Cerebellar cortex (tissue), 1 donor: ENCODE data around the gene KCNK7.

Source experiments
- DNase-seq: peaks from one replicate; pipeline ENCODE4 v3.0.0-alpha.2; 2015; ENCODE audit warnings: low spot score

KCNK7 gene

DNA sequence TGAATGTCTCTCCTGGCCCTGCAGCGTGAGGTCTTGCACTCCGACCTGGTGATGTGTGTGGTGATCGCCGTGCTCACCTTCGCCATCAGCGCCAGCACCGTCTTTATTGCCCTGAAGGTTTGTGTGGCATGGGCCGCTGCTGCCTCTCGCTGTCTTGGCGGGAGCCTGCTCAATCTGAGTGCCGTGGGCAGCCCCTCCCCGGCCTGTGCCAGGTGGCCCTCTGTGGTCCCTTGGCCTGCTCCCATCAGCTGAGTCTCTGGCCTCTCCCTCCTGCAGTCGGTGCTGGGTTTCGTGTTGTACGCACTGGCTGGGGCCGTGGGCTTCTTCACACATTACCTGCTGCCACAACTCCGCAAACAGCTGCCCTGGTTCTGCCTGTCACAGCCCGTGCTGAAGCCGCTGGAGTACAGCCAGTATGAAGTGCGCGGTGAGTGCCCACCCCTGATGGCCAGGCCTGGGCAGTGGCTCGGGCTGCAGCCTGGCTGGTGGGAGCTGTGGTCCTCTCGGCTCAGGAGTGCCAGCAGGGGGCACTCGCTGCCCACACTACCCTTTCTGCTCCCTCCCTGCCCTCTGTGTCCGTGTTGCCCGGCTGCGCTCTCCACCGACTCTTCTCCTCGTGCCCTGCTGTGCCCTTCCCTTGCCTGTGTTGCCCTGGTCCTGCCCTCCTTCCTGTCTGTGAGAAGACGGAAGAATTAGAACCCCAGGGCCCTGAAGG, 30.2 kb upstream of the KCNK7 start:
- peak; percentile 88 for DNase-seq

DNA sequence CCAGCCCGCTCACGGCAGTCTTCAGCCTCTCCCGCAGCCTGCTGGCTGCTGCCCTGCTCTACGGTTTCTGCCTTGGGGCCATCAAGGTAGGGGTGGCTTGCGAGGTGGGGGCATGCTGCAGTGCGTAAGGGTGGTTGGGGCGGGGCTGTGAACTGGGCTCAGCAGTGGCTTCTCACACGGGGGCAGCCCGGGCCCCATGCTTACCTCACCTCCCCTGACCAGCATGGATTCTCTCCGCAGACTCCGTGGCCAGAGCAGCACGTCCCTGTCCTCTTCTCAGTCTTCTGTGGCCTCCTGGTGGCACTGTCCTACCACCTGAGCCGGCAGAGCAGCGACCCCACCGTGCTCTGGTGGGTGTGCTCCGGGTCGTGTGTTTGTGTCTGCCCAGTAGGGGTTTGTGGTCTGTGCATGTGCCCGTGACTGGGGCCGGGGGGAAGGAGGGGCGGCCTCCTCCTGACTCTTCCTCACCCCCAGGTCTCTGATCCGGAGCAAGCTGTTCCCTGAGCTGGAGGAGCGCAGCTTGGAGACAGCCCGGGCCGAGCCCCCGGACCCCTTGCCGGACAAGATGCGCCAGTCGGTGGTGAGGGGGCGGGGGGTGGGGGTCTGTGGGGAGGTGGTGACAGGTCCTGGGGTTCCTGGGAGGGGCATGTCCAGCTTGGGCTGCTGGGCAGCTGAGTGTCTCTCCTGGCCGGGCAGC, 29.5 kb upstream of the KCNK7 start:
- peak; percentile 56 for DNase-seq

DNA sequence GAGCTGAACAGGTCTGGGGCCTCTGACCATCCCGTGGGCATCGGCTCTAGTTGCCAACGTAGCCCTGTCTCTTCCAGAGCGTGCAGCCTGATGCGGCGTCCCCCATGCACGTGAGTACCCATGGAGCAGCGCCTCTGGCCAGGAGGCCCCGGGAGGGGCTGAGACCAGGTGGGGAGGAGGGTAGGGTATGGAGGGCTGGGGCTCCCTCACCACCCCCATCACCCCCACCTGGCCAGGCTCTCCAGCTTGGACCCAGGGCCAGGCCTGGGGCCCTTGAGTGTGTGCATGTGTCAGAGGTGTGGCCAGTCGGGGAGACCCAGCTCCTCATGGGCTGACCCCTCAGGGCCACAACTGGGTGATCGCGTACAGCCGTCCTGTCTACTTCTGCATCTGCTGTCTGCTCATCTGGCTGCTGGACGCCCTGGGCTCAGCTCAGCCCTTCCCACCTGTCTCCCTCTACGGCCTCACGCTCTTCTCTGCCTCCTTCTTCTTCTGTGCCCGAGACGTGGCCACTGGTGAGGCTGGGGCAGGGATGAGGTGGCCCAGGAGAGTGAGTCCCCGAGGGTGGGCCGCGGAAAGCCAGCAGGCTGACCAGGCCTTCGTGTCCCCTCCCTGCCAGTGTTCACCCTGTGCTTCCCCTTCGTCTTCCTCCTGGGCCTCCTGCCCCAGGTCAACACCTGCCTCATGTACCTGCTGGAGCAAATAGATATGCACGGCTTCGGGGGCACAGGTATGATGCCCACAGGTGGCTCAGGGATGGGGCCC, 28.4 kb upstream of the KCNK7 start:
- no peak for DNase-seq

DNA sequence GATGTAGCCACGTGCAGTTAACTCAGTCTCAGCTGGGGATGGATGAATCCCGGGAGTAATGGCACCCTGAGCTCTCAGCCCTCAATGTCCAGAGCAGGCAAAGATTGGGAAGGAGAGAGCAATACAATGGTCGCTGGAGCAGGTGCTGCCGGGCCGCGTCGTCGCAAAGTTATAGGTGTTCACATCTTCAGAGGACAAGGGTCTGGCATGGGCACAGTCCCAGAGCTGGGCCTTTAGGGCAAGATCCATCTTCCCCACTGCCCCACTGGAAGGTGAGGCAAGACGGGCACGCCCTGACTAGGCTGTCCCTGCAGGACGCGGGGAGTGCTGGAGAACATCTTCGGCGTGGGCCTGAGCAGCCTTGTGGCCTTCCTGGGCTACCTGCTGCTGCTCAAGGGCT, 27.6 kb upstream of the KCNK7 start:
- no peak for DNase-seq

DNA sequence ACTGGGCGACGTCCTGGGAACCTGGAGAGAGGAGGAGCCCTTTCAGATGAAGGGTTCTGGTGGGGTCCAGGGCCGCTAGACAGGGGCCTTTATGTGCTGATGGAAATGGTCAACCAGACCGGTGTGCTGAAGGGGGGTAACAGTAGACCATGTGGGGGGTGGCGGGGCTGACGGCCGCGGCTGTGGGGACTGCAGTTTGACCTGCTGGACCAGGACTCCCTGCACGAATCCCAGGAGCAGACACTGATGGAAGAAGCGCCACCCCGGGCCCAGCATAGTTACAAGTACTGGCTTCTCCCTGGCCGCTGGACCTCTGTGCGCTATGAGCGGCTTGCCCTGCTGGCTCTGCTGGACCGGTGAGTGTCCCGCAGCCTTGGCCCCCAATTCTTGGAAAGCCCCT, 26.4 kb upstream of the KCNK7 start:
- no peak for DNase-seq

DNA sequence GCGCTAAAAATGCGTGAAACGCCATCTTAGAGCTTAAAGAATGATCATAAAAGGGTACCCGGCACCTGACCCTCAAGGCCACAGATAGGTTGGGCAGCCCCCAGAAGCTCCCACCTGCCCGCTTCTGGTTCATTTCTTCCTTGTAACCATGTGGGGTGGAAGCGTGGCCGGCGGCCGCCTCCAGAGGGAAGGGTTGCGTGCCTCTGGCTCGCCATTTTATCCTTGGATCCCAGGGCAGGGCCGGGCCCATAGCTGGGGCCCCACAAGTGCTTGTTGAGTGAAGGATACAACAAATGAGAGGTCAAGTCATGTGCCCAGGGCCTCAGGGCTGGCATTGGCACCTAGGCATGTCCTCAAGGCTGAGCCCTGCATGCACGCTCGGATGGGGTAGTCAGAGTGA, 25.9 kb upstream of the KCNK7 start:
- no peak for DNase-seq

DNA sequence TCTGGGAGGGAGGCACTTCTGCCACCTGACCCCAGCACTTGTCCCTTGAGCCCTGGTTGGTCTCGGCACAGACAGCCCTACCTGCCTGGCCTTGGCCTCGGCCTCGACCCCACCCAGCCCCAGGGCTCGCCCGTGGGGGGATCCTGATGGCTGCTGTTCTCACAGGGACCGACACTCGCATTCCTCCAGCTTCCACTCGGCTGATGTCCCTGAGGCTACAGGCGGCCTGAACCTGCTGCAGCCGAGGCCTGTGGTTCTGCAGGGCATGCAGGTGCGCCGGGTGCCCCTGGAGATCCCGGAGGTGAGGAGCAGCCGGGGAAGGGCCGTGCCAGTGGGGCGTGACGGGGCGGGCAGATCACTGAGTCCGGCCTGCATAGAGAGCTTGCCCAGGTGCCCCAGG, 25.1 kb upstream of the KCNK7 start:
- no peak for DNase-seq

DNA sequence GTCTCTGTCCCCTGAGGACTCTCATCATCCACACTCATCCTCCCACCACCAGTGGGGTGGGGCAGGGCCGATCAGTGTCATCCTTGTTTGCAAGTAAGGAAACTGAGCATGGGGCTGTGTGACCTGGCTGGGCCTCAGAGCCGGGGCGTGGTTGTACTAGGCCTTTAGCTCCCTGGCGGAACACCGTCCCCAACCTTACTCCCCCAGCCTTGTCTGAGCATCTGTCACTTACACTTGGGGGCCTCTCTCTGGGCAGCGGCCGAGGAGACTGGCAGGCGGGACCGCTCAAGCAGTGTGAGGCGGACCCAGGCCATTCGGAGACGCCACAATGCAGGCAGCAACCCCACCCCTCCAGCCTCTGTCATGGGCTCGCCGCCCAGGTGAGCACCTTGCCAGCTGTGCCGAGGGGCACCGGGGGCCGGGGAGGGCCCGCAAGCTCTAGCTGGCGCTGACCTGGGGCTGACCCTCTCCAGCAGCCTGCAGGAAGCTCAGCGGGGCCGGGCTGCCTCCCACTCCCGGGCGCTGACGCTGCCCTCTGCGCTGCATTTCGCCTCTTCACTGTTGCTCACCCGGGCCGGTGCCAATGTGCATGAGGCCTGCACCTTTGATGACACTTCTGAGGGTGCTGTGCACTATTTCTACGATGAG, 23.8 kb upstream of the KCNK7 start:
- DNase-seq: no peak

DNA sequence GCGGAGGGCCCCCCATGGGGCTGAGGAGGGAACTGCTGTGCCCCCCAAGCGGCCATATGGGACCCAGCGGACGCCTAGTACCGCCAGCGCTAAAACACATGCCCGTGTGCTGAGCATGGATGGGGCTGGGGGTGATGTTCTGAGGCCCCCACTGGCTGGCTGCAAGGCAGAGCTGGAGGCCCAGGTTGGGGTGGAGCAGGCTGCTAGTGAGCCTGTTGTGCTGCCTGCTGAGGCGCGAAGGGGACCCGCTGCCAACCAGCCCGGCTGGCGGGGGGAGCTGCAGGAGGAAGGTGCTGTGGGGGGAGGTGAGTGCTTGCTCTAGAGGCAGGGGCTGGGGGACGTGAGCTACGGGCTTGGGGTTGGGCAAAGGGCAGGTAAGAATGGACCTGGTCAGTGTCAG, 23.2 kb upstream of the KCNK7 start:
- DNase-seq: no peak

DNA sequence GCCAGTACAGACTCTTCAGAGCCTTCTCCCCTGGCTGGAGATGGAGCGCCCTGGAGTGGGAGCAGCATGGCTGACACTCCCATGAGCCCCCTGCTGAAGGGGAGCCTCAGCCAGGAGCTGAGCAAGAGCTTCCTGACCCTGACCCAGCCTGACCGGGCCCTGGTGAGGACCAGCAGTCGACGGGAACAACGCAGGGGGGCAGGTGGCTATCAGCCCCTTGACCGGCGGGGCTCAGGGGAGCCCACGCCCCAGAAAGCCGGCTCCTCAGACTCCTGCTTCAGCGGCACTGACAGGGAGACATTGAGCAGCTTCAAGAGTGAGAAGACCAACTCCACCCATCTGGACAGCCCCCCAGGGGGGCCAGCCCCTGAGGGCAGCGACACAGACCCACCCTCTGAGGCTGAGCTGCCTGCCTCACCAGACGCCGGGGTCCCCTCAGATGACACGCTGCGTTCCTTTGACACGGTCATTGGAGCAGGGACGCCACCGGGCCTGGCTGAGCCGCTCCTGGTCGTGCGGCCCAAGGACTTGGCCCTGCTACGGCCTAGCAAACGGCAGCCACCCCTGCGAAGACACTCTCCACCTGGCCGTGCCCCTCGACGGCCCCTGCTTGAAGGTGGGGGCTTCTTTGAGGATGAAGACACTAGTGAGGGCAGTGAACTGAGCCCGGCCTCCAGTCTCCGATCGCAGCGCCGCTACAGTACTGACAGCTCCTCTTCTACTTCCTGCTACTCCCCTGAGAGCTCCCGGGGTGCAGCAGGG, 22.6 kb upstream of the KCNK7 start:
- DNase-seq: no peak

DNA sequence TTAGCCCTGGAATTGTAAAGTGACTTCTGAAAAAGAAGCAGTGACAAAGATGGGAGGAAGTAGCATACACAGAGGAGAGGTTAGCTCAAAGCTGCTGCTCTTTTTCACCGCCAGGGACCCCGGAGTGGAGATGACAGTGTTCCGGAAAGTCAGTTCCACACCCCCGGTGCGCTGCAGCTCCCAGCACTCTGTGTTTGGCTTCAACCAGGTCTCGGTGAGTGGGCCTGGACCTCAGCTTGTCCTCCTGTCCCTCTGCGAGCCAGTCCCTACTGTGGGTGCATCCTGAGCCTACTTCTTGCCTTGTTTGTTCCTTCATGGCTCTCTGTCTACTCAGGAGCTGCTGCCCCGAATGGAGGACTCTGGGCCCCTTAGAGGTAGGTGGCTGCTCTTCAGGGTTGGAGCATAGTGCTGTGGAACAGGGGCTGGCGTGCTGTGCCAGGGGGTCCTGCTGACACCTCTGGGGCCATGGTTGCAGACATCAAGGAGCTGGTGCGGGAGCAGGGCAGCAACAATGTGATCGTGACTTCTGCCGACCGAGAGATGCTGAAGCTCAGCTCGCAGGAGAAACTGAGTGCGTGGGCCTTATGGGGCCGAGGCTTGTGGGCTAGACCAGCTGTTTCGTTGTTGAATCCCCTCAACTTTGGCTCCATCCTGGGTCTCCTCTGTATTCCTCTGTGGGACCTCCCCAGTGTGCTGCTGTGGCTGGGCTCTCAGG, 21.7 kb upstream of the KCNK7 start:
- DNase-seq: no peak

DNA sequence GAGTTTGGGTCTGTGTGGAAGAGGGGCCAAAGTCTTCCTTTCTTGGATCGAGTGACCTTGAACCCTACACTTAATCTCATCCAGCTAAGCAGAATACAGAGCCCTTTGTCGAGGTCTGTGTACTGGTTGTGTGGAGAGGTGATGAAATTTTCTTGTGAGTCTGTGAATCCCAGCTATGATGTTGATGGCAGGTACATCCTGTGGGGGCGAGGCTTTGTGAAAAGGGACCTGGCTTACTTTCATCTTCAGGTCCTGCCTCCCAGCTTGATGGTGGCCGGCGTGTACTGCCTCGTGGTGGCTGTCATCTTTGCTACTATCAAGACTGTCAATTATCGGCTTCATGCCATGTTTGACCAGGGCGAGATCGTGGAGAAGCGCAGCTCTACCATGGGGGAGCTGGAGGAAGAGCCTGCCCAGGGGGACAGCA, 21.0 kb upstream of the KCNK7 start:
- DNase-seq: no peak

DNA sequence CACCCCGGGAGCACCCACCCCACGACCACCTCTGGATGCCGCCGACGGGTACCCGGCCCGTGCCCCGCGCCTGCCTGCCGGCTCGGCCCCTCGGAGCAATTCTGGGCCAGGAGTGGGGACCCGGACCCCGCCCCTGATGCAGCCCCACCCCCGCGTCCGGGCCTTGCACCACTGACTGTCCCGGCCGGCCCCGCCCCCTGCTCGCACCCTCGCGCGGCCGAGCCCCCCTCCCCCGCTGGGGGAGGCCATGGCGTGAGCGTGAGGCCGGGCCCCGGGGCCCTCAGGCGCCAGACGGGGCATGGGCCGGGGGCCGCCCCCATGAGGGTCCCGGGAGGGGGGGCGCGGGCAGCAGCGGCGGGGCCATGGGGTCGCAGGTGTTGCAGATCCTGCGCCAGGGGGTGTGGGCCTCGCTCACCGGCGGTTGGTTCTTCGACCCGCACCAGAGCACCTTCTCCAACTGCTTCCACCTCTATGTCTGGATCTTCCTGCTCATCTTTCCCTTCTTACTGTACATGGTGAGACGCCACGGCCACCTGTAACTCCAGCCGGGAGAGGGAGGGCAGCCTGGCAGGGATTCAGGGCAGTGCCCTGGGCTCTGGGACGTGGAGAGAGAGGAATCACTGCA, 20.5 kb upstream of the KCNK7 start:
- DNase-seq: no peak

DNA sequence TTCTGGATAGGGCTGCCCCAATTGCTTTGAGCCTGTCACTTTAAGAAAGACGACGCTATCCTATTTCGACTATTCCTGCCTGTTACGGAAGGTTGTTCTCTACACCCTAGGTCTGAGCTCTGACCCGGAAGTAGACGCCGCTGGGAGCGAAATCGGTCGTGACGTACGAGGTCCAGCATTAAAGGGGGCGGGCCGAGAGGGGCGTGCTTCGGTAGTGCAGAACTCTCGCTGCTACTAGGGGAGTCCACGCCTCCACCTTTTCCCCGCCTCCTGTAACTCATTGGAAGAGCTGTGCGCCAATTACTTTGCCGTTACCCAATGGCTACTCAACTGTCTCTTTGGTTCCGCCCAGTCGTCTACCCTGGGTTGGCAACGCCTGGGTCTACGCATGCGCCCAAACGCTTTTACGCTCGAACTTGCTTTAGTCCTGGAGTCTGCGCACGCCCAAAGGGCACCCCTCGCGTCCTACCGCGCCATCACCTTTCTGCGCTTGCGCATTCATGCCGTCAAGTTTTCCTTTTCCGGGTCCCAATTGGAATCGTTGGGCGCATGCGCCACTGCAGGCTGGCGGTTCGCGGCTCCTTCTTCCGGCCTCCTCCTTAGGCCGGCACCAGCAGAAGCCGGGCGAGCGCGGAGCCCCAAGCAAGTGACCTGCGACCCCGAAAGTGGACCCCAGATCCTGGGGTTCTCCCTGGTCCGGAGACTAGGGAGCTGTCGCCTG, 19.8 kb upstream of the KCNK7 start, which contains the start of gene PCNX3:
Gene PCNX3, plus strand, starts transcription at position 548 of the 721 bp plus-strand sequence. CDS start 536 bp downstream, outside the sequence.
- peak; percentile 100 for DNase-seq

DNA sequence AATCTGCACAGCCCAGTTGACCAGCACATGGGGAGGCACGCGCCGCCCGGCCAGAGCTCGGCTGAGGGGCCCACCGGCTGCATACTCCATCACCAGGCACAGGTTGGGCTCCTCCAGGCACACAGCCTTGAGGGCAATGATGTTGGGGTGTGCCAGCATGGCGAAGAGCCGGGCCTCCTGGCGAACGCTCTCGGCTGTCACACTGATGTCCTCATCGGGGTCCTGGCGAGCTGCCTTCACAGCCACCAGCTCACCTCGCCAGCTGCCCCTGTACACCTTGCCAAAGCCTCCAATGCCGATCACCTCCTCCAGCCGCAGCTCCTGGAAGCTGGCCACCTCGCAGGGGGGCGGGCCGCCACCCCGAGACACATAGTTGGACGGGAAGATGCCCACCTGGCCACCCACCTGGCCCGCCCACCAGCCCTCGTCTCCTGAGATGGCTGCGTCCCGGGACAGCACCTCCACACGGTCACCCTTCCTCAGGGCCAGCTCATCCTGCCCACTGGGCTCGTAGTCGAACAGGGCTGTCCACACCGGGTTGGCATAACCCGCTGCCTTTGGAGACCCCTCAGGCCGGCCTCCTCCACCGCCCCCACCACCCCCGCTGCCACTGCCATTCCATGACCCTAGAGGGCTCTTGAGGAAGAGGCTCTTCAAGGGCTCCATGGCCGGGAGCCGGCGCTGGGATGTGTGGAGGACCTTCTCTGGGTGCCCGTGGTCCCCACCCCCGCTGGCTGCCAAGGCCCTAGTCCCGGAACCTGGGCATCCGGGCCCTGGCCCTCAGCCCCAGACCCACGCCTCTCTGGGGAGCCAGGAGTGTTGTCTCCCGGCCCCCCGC, 17.7 kb upstream of the KCNK7 start:
- peak; percentile 55 for DNase-seq

DNA sequence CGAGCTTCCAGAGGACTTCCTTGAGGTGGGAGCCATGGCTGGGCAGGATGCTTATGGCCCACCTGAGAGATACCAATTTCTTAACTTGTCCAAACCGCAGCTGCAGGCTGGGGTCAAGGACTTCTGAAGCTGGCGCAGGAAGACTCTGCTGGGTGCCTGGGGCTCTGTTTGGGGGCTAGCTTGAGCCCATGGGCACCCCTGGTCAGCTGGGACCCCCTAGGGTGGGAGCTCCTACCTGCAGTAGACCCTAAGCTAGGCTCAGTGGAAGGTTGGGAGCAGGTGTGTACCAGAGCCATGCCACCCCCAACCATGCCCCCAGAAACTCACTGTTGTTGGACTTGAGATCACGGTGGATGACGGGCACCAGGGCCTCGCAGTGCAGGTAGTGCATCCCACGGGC, 17.1 kb upstream of the KCNK7 start:
- no peak for DNase-seq

DNA sequence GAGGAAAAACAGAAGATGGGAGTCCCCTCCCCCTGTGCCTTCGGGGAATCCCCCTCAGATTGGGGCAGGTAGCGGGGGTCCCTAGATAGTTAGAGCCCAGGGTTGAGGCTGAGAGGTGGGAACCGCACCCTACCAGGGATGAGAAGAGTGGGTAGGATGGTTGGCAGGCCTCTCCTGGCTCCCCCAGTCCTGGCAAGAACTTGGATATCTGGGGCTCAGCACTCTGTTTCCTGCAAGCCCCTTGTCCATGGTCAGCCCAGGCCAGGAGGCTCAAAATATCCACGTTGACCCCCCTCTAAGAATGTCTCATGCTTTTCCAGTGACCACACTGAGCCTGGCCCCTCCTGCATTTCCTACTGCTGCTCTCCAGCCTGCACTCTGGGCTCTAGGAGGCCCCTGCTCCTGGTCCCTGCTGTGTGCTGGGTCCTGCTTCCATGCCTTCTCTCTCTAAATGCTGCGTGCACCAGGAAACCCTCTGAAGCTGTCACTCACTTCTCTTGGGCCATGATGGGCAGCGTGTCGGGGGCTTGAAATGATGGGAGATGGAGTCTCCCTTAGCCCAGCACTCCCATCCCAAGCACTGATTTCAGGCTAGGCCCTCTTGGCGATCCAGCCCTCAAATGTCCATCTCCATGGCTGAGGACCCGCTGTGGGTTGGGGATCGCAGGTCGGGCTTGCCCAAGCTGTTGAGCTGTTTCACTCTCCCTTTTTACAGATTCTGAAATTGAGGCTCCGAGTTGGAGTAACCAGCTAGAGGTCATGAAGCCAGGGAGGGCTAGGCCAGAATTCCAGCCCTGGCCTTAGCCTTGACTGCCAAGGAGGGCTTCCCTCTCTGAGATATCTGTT, 16.4 kb upstream of the KCNK7 start:
- no peak for DNase-seq
